HEK293T (cell line): ENCODE data around the gene CAST.
A peak's percentile ranks its signal among the peaks of the same experiment; 100 is the strongest.
"Not testable (repeated sequence)": the region's sequence is repeated elsewhere in the genome, so short reads cannot be mapped to it uniquely, and the experiment has no call there.

ENCODE experiments used
- CTCF ChIA-PET: fragments of 350-600 bp; formaldehyde crosslinking; extraction: SDS; loops from one replicate; lab custom pipeline; 2021; ENCODE audit warnings: antibody characterized with exemption, inconsistent platforms; lab: Yijun Ruan, JAX
- POLR2A ChIA-PET: fragments of 350-600 bp; formaldehyde crosslinking; extraction: SDS; loops from one replicate; lab custom pipeline; 2020; ENCODE audit warnings: antibody characterized with exemption, inconsistent platforms; lab: Yijun Ruan, JAX
- DNase-seq: peaks from one replicate; pipeline ENCODE4 v3.0.0; 2012; ENCODE audit warnings: mixed read lengths; ENCODE audit errors: extremely low spot score
- ARNT ChIP-seq: fragments of 450-650 bp; IDR thresholded peaks from 2 replicates; pipeline ENCODE4 v1.6.1; 2017; ENCODE audit warnings: mild to moderate bottlenecking
- BHLHE40 ChIP-seq: fragments of 450-650 bp; IDR thresholded peaks from 2 replicates; pipeline ENCODE4 v1.6.1; 2016; ENCODE audit warnings: mild to moderate bottlenecking, moderate library complexity, borderline replicate concordance
- CTBP1 ChIP-seq: fragments of 450-650 bp; IDR thresholded peaks from 2 replicates; pipeline ENCODE4 v1.6.1; 2016; ENCODE audit warnings: borderline replicate concordance
- ELF4 ChIP-seq: fragments of 450-650 bp; IDR thresholded peaks from 2 replicates; pipeline ENCODE4 v1.6.1; 2017; ENCODE audit warnings: antibody characterized with exemption
- FOXA1 ChIP-seq: fragments of 450-650 bp; IDR thresholded peaks from 2 replicates; pipeline ENCODE4 v1.6.1; 2016; ENCODE audit warnings: mild to moderate bottlenecking
- FOXK2 ChIP-seq: fragments of 450-650 bp; IDR thresholded peaks from 2 replicates; pipeline ENCODE4 v1.6.1; 2016; ENCODE audit warnings: mild to moderate bottlenecking
- FOXM1 ChIP-seq: fragments of 450-650 bp; IDR thresholded peaks from 2 replicates; pipeline ENCODE4 v1.6.1; 2017; ENCODE audit warnings: mild to moderate bottlenecking, borderline replicate concordance
- HDGF ChIP-seq: fragments of 450-650 bp; IDR thresholded peaks from 2 replicates; pipeline ENCODE4 v1.6.1; 2017; ENCODE audit warnings: antibody characterized with exemption, borderline replicate concordance
- L3MBTL2 ChIP-seq: fragments of 450-650 bp; conservative IDR thresholded peaks from 2 replicates; pipeline ENCODE4 v1.6.1; 2016; ENCODE audit warnings: mild to moderate bottlenecking
- LEF1 ChIP-seq: fragments of 450-650 bp; IDR thresholded peaks from 2 replicates; pipeline ENCODE4 v1.6.1; 2017; ENCODE audit warnings: mild to moderate bottlenecking, borderline replicate concordance
- NFRKB ChIP-seq: fragments of 450-650 bp; IDR thresholded peaks from 2 replicates; pipeline ENCODE4 v1.6.1; 2016; ENCODE audit warnings: mild to moderate bottlenecking, moderate library complexity
- SP1 ChIP-seq: fragments of 450-650 bp; IDR thresholded peaks from 2 replicates; pipeline ENCODE4 v1.6.1; 2017
- SUZ12 ChIP-seq: fragments of 450-650 bp; IDR thresholded peaks from 2 replicates; pipeline ENCODE4 v1.6.1; 2016; ENCODE audit warnings: mild to moderate bottlenecking
- TARDBP ChIP-seq: fragments of 450-650 bp; IDR thresholded peaks from 2 replicates; pipeline ENCODE4 v1.6.1; 2016
- ZNF384 ChIP-seq: fragments of 450-650 bp; IDR thresholded peaks from 2 replicates; pipeline ENCODE4 v1.6.1; 2016
- TF ChIP-seq, protein P1 (sequence below): fragments of 450-650 bp; IDR thresholded peaks from 2 replicates; pipeline ENCODE4 v1.6.1; 2016

Gene CAST, protein sequence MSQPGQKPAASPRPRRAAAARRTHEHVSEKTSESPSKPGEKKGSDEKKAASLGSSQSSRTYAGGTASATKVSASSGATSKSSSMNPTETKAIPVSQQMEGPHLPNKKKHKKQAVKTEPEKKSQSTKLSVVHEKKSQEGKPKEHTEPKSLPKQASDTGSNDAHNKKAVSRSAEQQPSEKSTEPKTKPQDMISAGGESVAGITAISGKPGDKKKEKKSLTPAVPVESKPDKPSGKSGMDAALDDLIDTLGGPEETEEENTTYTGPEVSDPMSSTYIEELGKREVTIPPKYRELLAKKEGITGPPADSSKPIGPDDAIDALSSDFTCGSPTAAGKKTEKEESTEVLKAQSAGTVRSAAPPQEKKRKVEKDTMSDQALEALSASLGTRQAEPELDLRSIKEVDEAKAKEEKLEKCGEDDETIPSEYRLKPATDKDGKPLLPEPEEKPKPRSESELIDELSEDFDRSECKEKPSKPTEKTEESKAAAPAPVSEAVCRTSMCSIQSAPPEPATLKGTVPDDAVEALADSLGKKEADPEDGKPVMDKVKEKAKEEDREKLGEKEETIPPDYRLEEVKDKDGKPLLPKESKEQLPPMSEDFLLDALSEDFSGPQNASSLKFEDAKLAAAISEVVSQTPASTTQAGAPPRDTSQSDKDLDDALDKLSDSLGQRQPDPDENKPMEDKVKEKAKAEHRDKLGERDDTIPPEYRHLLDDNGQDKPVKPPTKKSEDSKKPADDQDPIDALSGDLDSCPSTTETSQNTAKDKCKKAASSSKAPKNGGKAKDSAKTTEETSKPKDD

DNA sequence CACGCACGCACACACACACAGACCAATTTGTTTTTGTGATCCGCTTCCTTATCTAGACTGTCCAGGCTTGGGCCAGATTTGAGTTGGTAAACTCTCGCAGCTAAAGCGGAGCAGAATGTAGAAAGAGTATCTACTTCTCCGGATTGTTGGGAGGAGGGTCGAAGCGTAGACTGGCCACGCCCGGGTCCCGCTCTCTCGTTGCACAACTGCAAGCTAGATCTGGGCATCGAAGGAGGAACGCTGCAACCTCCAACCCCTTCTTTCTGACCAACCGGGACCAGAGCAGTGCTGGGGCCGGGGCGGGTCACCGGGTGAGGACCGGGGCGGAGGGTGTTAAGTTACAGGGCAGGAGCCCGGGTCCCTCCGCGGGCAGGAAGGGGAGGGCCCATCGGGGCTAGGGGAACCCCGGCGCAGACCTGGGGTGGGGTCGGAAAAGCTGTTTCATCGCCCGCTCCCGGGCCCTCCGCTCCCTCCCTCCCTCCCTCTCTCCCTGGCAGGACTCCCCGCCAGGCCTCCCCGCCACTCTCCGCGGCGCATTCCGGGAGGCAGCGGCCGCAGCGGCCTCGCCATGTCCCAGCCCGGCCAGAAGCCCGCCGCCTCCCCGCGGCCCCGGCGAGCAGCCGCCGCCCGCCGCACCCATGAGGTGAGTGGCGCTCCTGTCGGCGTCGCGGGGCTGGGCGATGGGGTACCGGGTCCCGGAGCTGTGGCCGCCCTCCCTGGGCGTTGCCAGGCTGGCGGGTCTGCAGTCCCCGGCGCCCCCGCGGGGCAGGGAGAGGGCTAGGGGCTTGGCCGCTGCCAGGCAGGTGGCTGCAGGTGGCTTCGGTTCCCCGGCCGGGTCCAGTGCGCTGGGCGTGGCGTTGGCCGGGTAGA, at the start of gene CAST:
TSS of gene CAST (plus strand) at position 522 of the 870 bp plus-strand sequence. CDS start at position 569, 47 bp downstream.
- ChIA-PET POLR2A (interaction anchor here (0.6 to 3.4 kb wide), 7 partner anchors 19 to 930 kb away, joined by 3 to 18 read pairs (median 3); partner anchors contain the start of gene ERAP2), CTCF (interaction anchor here (1.1 kb wide), 1 partner anchor 10 kb away, joined by 3 read pairs; no protein-coding TSS in a partner anchor)
- peak; percentile 5; the same call in 1 of the 2 replicates for TF ChIP-seq CTBP1
- no peak for TF ChIP-seq ELF4
- 0 out of 2 replicates have a peak, but pooled peaks have one; percentile 30 for TF ChIP-seq L3MBTL2
- peak; percentile 62 for DNase-seq

DNA sequence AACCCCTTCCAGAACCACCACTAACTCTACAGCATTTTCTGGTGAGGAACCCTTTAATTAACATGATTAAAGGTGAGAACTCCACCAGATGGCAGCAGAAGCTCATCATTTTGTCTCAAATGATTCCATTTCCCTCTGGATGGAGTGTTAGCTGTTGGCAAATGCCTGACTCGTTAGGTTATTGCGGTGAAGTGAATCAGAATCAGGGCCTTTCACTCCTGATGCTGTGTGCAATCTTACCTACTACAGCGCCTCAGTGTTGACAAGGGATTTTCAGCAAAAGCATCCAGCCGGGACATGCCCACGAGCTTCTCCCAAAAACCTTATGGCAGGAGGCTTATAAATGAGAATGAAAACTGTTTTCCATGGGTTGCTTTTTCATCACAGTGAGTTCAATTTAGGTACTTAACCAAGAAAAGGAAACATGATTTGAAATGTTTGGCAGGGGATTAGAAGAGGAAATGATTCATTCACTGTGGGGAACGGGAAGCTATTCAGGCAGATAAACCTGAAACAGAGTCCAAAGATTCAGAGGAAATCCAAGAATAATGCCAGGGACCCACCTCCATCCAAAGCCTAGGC, 48.0 kb upstream of the CAST start:
- TF ChIP-seq CTBP1 (no peak), TARDBP (no peak), BHLHE40 (no peak), ELF4 (no peak), L3MBTL2 (no peak)
- TF ChIP-seq, protein P1, sequence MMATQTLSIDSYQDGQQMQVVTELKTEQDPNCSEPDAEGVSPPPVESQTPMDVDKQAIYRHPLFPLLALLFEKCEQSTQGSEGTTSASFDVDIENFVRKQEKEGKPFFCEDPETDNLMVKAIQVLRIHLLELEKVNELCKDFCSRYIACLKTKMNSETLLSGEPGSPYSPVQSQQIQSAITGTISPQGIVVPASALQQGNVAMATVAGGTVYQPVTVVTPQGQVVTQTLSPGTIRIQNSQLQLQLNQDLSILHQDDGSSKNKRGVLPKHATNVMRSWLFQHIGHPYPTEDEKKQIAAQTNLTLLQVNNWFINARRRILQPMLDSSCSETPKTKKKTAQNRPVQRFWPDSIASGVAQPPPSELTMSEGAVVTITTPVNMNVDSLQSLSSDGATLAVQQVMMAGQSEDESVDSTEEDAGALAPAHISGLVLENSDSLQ, result no peak
- ChIA-PET CTCF (interaction anchor here (0.6 to 2.0 kb wide), 19 partner anchors 9 to 290 kb away, joined by 3 to 18 read pairs (median 4); no protein-coding TSS in a partner anchor), POLR2A (no interaction called here)
- peak; percentile 66 for DNase-seq

DNA sequence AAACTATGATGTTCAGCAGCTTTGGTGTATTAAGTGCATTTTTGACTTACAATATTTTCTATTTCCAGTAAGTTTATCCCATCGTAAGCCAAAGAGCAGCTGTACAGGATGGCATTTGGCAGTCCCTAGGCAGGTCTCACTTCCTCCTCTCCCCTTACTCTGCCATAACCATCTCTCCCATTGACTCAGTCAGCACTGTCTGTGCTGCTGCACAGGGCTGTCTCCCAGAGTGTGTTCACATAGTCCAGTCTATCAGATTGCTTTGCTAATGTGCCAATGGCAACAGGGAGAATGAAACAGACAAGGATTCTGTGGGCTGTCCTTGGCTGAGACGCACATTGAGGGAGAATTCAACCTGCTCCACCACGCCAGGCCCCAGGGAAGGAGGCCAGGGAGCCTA, 47.0 kb upstream of the CAST start:
- no peak for DNase-seq
- TF ChIP-seq NFRKB (no peak), ZNF384 (no peak), CTBP1 (no peak), FOXK2 (no peak), L3MBTL2 (no peak), FOXM1 (no peak), SP1 (no peak), BHLHE40 (no peak), LEF1 (no peak), FOXA1 (no peak), HDGF (no peak), ELF4 (no peak), SUZ12 (no peak), ARNT (no peak), TARDBP (no peak)
- TF ChIP-seq, protein P1, result no peak
- ChIA-PET POLR2A (no interaction called here), CTCF (interaction anchor here (1.1 to 2.0 kb wide), 8 partner anchors 10 to 137 kb away, joined by 3 to 18 read pairs (median 7); no protein-coding TSS in a partner anchor)

DNA sequence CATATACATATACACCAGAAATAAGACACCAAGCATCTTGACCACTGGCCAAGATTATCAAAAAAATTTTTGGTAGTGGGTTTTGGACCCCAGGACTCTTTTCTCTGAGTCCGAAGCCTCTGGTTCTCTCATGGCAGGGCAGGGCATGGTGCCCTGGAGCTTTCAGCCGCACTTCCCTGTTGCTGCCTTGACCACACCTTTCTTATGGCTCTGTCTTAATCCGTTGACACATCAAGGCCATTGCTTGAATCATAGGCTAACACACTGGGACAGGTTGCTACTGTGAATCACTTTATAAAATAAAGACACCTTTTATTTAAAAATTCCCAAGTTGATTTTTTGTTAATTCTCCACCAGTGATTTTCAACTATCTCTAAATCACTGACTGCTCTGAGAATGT, 45.4 kb upstream of the CAST start:
- DNase-seq, result no peak
- TF ChIP-seq FOXA1, result no peak
- CTCF ChIA-PET, result interaction anchor here (0.6 kb wide), 1 partner anchor 18 kb away, joined by 3 read pairs; no protein-coding TSS in a partner anchor
- POLR2A ChIA-PET, result no interaction called here

DNA sequence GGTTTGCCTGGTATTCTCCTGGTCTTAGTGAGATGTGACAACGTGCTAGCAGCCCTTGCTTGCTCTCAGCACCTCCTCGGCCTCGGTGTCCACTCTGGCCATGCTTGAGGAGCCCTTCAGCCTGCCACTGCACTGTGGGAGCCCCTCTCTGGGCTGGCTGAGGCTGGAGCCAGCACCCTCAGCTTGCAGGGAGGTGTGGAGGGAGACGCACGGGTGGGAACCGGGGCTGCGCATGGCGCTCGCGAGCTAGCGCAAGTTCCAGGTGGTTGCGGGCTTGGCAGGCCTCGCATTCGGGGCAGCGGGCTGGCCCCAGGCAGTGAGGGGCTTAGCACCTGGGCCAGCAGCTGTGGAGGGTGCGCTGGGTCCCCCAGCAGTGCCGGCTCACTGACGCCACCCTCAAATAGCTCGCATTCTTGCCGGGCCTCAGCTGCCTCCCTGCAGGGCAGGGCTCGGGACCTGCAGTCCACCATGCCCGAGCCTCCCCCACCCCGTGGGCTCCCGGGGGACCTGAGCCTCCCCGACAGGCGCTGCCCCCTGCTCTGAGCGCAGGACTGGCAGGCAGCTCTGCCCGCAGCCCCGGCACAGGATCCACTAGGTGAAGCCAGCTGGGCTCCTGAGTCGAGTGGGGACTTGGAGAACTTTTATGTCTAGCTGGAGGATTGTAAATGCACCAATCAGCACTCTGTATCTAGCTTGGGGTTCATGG, 43.7 kb upstream of the CAST start:
- CTCF ChIA-PET, DNase-seq, POLR2A ChIA-PET: not testable (repeated sequence)

DNA sequence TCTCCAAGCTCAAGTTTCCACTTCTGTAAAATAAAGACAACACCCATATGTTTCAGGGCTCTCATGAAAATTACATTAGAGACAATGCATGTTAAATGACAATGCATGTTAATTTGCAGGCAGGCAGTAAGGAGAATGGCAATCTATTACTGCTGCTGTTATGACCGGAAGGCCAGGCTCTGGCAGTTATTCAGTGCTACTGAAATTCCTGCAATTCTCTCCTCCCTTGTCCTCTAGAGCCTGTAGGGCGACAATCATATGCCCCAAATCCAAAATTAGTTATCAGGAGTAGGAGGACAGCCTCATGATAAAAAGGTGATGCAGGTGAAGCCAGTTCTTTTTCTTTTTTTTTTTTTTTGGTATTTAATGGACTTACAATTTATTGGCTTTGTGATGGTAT, 42.2 kb upstream of the CAST start:
- TF ChIP-seq BHLHE40 (no peak), TARDBP (no peak), CTBP1 (no peak), FOXK2 (no peak), ZNF384 (no peak), LEF1 (no peak), L3MBTL2 (no peak), SP1 (no peak), FOXA1 (no peak), SUZ12 (no peak), ELF4 (no peak), ARNT (no peak), NFRKB (no peak), FOXM1 (no peak), HDGF (no peak)
- TF ChIP-seq, protein P1, result no peak
- no peak for DNase-seq
- ChIA-PET POLR2A (no interaction called here), CTCF (no interaction called here)
